SK-N-MC (cell line): ENCODE data around the gene ANKS1A.

ENCODE experiments used
- EZH2 ChIP-seq: fragments of 200-600 bp; sonication (generic); IDR thresholded peaks from one replicate; pipeline ENCODE4 v1.6.1; 2017; ENCODE audit warnings: antibody characterized with exemption
- POLR2AphosphoS5 ChIP-seq: IDR thresholded peaks from 2 replicates; pipeline ENCODE4 v1.6.1; 2012; ENCODE audit warnings: mild to moderate bottlenecking, low read depth, low read length, borderline replicate concordance

- TF ChIP-seq POLR2AphosphoS5 (no peak), EZH2 (no peak)
Measured at GRCh38 chr6:34926655-34927054, 37.6 kb downstream of the ANKS1A start.
